ENCODE measurements around the gene STXBP1.

STXBP1 gene

DNA sequence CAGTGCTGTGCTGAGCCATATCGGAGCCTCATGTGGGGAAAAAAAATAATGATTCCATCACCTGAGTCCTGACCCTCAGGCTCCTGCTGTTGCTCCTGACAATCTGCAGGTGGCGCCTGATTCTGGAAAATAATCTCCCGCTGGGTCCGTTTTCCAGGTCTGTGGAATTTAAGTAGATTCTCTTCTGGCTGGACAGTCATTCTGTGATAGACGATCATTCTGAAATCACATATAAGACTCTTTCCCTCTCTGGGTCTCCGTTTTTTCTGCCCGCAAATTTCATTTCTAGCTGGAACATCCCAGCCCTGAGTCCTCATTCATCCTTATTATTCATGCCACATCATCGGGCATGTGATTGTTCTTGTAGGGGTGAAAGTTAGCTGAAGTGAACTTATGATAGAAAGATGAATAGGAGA lies 22.1 kb upstream of the STXBP1 start:
- TF ChIP-seq, protein P1, sequence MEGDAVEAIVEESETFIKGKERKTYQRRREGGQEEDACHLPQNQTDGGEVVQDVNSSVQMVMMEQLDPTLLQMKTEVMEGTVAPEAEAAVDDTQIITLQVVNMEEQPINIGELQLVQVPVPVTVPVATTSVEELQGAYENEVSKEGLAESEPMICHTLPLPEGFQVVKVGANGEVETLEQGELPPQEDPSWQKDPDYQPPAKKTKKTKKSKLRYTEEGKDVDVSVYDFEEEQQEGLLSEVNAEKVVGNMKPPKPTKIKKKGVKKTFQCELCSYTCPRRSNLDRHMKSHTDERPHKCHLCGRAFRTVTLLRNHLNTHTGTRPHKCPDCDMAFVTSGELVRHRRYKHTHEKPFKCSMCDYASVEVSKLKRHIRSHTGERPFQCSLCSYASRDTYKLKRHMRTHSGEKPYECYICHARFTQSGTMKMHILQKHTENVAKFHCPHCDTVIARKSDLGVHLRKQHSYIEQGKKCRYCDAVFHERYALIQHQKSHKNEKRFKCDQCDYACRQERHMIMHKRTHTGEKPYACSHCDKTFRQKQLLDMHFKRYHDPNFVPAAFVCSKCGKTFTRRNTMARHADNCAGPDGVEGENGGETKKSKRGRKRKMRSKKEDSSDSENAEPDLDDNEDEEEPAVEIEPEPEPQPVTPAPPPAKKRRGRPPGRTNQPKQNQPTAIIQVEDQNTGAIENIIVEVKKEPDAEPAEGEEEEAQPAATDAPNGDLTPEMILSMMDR (IDR thresholded peaks at IDR 0.05; ENCODE audit: low read depth, low read length): peak; percentile 77
- no peak for TF ChIP-seq EZH2phosphoT487 (IDR thresholded peaks at IDR 0.05; ENCODE audit: low read depth)
- no peak overlapping the region for H3K9ac ChIP-seq (ENCODE audit: low read length)
- H3K4me1 ChIP-seq (ENCODE audit: low read length): 0 out of 2 replicates have a peak, but pooled peaks cover 2% of the 10 kb centered on the region
- H3K27ac ChIP-seq (ENCODE audit: low read length): no peak overlapping the region
- H2AFZ ChIP-seq (ENCODE audit: low read depth, low read length): no peak overlapping the region
- H3K9me3 ChIP-seq (ENCODE audit: insufficient read depth, low read length): no peaks in the 10 kb centered on the region
- H3K36me3 ChIP-seq (replicated peaks; ENCODE audit: low read depth, low read length): no peaks in the 10 kb centered on the region
- H3K27me3 ChIP-seq (ENCODE audit: low read depth, low read length): peaks cover 8% of the 10 kb centered on the region; the same call in 1 of the 2 replicates
- H3K79me2 ChIP-seq (ENCODE audit: low read length): no peaks in the 10 kb centered on the region
- no peak overlapping the region for H3K4me3 ChIP-seq (ENCODE audit: low read length)
- H4K20me1 ChIP-seq (ENCODE audit: insufficient read depth, low read length): no peaks in the 10 kb centered on the region
- H3K4me2 ChIP-seq (ENCODE audit: low read length): no peak overlapping the region; the same call in 1 of the 2 replicates

- Histone ChIP-seq H3K9me3 (ENCODE audit: insufficient read depth, low read length) (no peaks in the 10 kb centered on the region), H4K20me1 (ENCODE audit: insufficient read depth, low read length) (no peaks in the 10 kb centered on the region), H2AFZ (ENCODE audit: low read depth, low read length) (no peak overlapping the region), H3K79me2 (ENCODE audit: low read length) (no peaks in the 10 kb centered on the region), H3K27me3 (ENCODE audit: low read depth, low read length) (no peaks in the 10 kb centered on the region), H3K27ac (ENCODE audit: low read length) (no peak overlapping the region), H3K4me2 (ENCODE audit: low read length) (no peak overlapping the region), H3K36me3 (replicated peaks; ENCODE audit: low read depth, low read length) (no peaks in the 10 kb centered on the region), H3K4me1 (ENCODE audit: low read length) (no peaks in the 10 kb centered on the region), H3K9ac (ENCODE audit: low read length) (no peak overlapping the region), H3K4me3 (ENCODE audit: low read length) (no peak overlapping the region)
- TF ChIP-seq EZH2phosphoT487 (IDR thresholded peaks at IDR 0.05; ENCODE audit: low read depth): no peak
- TF ChIP-seq, protein P1 (IDR thresholded peaks at IDR 0.05; ENCODE audit: low read depth, low read length): no peak
Observed at GRCh38 chr9:127595611-127596010, 16.5 kb upstream of the STXBP1 start.

DNA sequence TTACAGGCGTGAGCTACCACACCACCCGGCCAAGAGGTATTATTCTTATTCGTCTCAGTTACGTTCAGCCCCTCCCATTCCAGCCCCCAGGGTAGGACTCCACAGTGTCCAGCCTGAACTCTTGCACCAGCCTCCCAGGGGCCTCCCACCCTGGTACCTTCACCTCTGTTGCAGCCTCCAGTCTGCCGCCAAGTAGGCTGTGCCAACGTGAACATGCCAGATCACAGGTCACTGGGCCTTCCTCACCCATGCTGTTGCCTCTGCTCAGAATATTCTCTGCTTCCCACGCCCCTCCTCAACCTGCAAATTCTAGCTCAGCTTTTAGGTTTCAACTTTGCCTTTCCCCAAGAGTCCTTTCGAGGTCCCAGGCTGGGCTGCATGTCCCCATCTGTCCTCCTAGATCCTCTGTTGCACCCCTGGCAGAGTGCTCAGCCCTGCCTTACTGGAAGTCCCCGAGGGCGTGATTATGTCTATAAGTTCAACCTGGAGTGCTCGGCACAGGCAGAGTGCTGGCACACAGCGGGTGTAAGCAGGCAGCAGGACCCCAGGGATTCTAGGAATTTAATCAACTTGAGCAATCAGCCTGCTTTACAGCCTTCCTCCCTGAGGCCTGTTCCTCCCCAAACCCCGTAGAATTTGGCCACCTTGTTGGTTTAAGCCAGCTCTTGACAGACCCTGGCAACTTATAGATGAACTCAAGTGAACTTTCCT lies 13.1 kb upstream of the STXBP1 start:
- Histone ChIP-seq H3K4me2 (ENCODE audit: low read length) (no peak overlapping the region), H3K4me1 (ENCODE audit: low read length) (no peaks in the 10 kb centered on the region), H3K9ac (ENCODE audit: low read length) (no peak overlapping the region), H3K4me3 (ENCODE audit: low read length) (no peak overlapping the region), H2AFZ (ENCODE audit: low read depth, low read length) (no peak overlapping the region), H3K36me3 (replicated peaks; ENCODE audit: low read depth, low read length) (no peaks in the 10 kb centered on the region), H4K20me1 (ENCODE audit: insufficient read depth, low read length) (no peaks in the 10 kb centered on the region), H3K9me3 (ENCODE audit: insufficient read depth, low read length) (no peaks in the 10 kb centered on the region), H3K27ac (ENCODE audit: low read length) (no peak overlapping the region), H3K79me2 (ENCODE audit: low read length) (no peaks in the 10 kb centered on the region), H3K27me3 (ENCODE audit: low read depth, low read length) (no peaks in the 10 kb centered on the region)
- TF ChIP-seq EZH2phosphoT487 (IDR thresholded peaks at IDR 0.05; ENCODE audit: low read depth): no peak
- TF ChIP-seq, protein P1 (IDR thresholded peaks at IDR 0.05; ENCODE audit: low read depth, low read length): no peak

GRCh38 chr9:127599550-127599891 lies 12.6 kb upstream of the STXBP1 start:
- no peaks in the 10 kb centered on the region for H3K36me3 ChIP-seq (replicated peaks; ENCODE audit: low read depth, low read length)
- no peak overlapping the region for H3K4me3 ChIP-seq (ENCODE audit: low read length)

More at GRCh38 chr9:127599550-127599891, 12.6 kb upstream of the STXBP1 start:
- H3K27me3 ChIP-seq (ENCODE audit: low read depth, low read length): no peaks in the 10 kb centered on the region
- no peaks in the 10 kb centered on the region for H3K4me1 ChIP-seq (ENCODE audit: low read length)
- no peaks in the 10 kb centered on the region for H3K79me2 ChIP-seq (ENCODE audit: low read length)
- no peak overlapping the region for H2AFZ ChIP-seq (ENCODE audit: low read depth, low read length)
- H3K9ac ChIP-seq (ENCODE audit: low read length): no peak overlapping the region
- TF ChIP-seq, protein P1 (IDR thresholded peaks at IDR 0.05; ENCODE audit: low read depth, low read length): no peak
- no peak for TF ChIP-seq EZH2phosphoT487 (IDR thresholded peaks at IDR 0.05; ENCODE audit: low read depth)
- no peak overlapping the region for H3K4me2 ChIP-seq (ENCODE audit: low read length)
- no peak overlapping the region for H3K27ac ChIP-seq (ENCODE audit: low read length)
- H4K20me1 ChIP-seq (ENCODE audit: insufficient read depth, low read length): no peaks in the 10 kb centered on the region
- H3K9me3 ChIP-seq (ENCODE audit: insufficient read depth, low read length): no peaks in the 10 kb centered on the region
